ENCODE measurements around the gene FMO2. TPM values are rescaled to one million over a fixed set of nuclear protein-coding genes. Genes with fewer than 3 reads are reported as not detected.

Gene FMO2
- total RNA-seq, 4 donors from 2014 or later = 1.9 to 74.4 (median 29.4) TPM

DNA sequence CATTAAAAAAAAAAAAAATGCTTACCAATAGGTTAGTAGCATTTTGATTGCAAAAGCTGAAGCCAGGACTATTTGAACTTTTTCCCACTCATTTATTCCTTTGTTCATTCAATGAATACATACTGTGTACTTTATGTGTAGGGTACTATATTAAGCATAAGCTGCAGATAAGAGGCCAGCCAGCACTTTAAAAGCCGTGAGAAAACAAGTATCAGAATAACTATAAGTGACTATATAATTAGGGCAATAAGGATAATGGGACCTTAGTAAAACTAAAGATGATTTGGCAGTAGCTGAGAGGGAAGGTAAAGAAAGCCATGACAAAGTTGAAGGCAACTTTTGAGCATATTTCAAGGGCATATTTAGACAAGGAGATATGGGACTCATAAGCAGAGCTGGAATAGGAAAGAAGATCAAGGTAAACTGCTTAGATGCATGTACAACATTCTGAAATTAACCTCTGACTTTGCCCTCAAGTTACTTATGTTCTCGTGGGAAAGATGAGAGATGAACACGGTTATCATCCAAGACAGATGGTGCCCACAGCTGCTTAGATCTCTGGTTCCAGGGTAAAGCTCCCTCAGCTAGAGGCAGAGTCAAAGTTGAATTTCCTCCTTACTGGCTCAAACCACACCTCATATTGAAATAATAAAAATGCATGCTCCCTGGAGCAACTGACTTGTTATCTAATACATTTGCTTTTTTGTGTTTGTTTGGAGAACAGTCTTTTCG lies 44.0 kb upstream of the FMO2 start:
- no peak for TF ChIP-seq CTCF (IDR thresholded peaks at IDR 0.05)
- no peak for TF ChIP-seq POLR2A (IDR thresholded peaks at IDR 0.05)
- H3K36me3 ChIP-seq = no peaks in the 10 kb centered on the region
- H3K9me3 ChIP-seq = no peaks in the 10 kb centered on the region
- no peak for DNase-seq
- no peaks in the 10 kb centered on the region for H3K27me3 ChIP-seq
- no peak overlapping the region for H3K4me3 ChIP-seq
- peak overlapping the region; percentile 76 to 84 for H3K27ac ChIP-seq
- intact Hi-C loops (cut with DNase I; ENCODE audit: low total_unique reads) = no loop called here
- peaks cover 4 to 8% of the 10 kb centered on the region in 2 donors for H3K4me1 ChIP-seq

- H3K36me3 ChIP-seq = no peaks in the 10 kb centered on the region
- peaks cover 4 to 8% of the 10 kb centered on the region in 2 donors for H3K4me1 ChIP-seq
- peak; percentile 71 to 79 for DNase-seq
- H3K27ac ChIP-seq = peak overlapping the region; percentile 76 to 84
- no peaks in the 10 kb centered on the region for H3K27me3 ChIP-seq
- intact Hi-C loops (cut with DNase I; ENCODE audit: low total_unique reads) = no loop called here
- H3K4me3 ChIP-seq = no peak overlapping the region
- no peaks in the 10 kb centered on the region for H3K9me3 ChIP-seq
- TF ChIP-seq CTCF (IDR thresholded peaks at IDR 0.05) (peak in 2 of 4 experiments; percentile 0 to 13), POLR2A (IDR thresholded peaks at IDR 0.05) (no peak)
These were observed 43.2 kb upstream of the FMO2 start for GRCh38 chr1:171141688-171142415.

DNA sequence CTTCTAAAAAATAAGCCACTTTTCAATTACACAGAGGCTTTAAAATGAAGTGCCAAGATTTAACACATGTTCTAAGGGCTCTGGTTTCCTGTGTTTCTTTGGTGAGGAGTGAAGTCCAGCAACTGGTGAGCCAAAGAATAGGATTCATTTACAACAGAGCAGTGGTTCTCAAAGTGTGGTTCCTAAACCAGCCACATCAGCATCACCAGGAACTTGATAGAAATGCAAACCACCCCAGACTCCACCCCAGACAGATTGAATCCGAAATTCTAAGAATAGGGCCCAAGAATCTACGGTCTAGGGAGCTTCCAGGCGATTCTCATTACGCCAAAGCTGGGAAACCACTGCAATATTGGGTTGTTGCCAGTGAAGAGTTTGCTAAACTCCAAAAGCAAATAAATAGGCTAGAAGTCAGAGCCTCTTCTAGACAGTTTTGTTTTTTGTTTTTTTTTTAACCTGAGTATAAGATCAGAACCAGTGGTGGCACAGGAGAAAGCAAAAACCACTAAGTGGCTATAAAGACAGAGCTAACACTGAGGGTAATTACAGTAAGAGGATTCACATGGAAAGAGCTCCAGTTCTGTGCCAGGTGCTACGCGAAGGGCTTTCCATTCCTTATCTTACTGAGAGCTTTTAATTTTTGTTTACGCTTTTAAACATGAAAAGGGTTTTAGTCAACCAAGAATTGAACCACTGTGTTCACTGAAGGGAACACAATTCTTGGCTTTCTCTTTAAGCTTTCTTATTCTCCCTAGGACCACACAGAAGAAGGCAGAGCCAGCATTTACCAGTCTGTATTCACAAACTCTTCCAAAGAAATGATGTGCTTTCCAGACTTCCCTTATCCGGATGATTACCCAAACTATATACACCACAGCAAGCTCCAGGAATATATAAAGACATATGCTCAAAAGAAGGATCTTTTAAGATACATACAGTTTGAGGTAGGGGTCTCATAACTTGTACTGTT lies 42.4 kb upstream of the FMO2 start:
- peak; percentile 36 to 64 for DNase-seq
- intact Hi-C loops (cut with DNase I; ENCODE audit: low total_unique reads) = no loop called here
- H3K4me1 ChIP-seq = peaks cover 4 to 8% of the 10 kb centered on the region in 2 donors
- H3K36me3 ChIP-seq = no peaks in the 10 kb centered on the region
- peak overlapping the region; percentile 76 to 84 for H3K27ac ChIP-seq
- TF ChIP-seq POLR2A (IDR thresholded peaks at IDR 0.05) (no peak), CTCF (IDR thresholded peaks at IDR 0.05) (no peak)
- no peak overlapping the region for H3K4me3 ChIP-seq
- no peaks in the 10 kb centered on the region for H3K9me3 ChIP-seq
- no peaks in the 10 kb centered on the region for H3K27me3 ChIP-seq

DNA sequence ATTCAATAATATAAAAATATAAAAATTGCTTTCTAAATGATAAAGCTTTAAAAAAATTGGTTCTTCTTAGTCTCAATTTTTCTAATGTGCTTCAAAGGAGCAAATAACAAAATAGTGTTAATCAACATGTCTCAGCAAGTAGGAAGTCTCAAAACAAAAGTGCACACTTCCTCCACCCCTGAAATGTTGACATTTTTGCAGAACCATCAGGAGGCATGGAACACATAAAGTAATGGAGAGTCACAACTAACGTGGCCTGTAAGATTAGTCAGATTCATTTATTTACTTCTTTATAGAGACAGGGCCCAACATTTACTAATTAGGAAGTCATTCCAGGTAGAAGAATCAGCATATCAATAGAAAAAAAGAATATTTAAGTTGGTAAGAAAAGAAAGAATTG lies 34.9 kb upstream of the FMO2 start:
- intact Hi-C loops (cut with DNase I; ENCODE audit: low total_unique reads) = no loop called here
- H3K27me3 ChIP-seq = no peaks in the 10 kb centered on the region
- TF ChIP-seq POLR2A (IDR thresholded peaks at IDR 0.05) (no peak), CTCF (IDR thresholded peaks at IDR 0.05) (no peak)
- no peak overlapping the region for H3K4me3 ChIP-seq
- no peaks in the 10 kb centered on the region for H3K4me1 ChIP-seq
- H3K27ac ChIP-seq = no peak overlapping the region
- DNase-seq = no peak
- H3K9me3 ChIP-seq = no peaks in the 10 kb centered on the region
- no peaks in the 10 kb centered on the region for H3K36me3 ChIP-seq
